HG02588 (cell line): ENCODE data around the gene ROCK2.
"Not testable (repeated sequence)": the region's sequence is repeated elsewhere in the genome, so short reads cannot be mapped to it uniquely, and the experiment has no call there.

ENCODE experiments used
- ATAC-seq: cut with Tn5 transposase; IDR thresholded peaks from one replicate; pipeline ENCODE4 v1.9.1; 2021; ENCODE audit warnings: mild to moderate bottlenecking, moderate library complexity; ENCODE audit not compliant: unreplicated experiment

The ROCK2 gene

GRCh38 chr2:11187083-11187619 lies 157.3 kb downstream of the ROCK2 start:
- no peak for ATAC-seq

GRCh38 chr2:11186145-11186544 lies 158.3 kb downstream of the ROCK2 start:
- no peak for ATAC-seq

GRCh38 chr2:11182951-11183350 lies 161.5 kb downstream of the ROCK2 start:
- no peak for ATAC-seq

- ATAC-seq, result no peak
These were observed 163.8 kb downstream of the ROCK2 start for GRCh38 chr2:11180653-11181052.

GRCh38 chr2:11179899-11180298 lies 164.5 kb downstream of the ROCK2 start:
- no peak for ATAC-seq

- no peak for ATAC-seq
These were observed 165.2 kb downstream of the ROCK2 start for GRCh38 chr2:11179196-11179595.

- ATAC-seq, result no peak
These were observed 166.4 kb downstream of the ROCK2 start for GRCh38 chr2:11177871-11178690.

- ATAC-seq, result no peak
These were observed 169.1 kb downstream of the ROCK2 start for GRCh38 chr2:11175293-11175795.

- ATAC-seq, result no peak
These were observed 170.2 kb downstream of the ROCK2 start for GRCh38 chr2:11174222-11174621.

- no peak for ATAC-seq
These were observed 175.1 kb downstream of the ROCK2 start for GRCh38 chr2:11169333-11169732.

GRCh38 chr2:11168488-11168887 lies 175.9 kb downstream of the ROCK2 start:
- no peak for ATAC-seq

- no peak for ATAC-seq
These were observed 178.0 kb downstream of the ROCK2 start for GRCh38 chr2:11166476-11166875.

- not testable (repeated sequence) for ATAC-seq
These were observed 179.4 kb downstream of the ROCK2 start for GRCh38 chr2:11165046-11165445.

- no peak for ATAC-seq
These were observed 180.8 kb downstream of the ROCK2 start for GRCh38 chr2:11163439-11164317.

GRCh38 chr2:11161747-11162146 lies 182.7 kb downstream of the ROCK2 start:
- no peak for ATAC-seq

GRCh38 chr2:11160731-11161455 lies 183.5 kb downstream of the ROCK2 start:
- ATAC-seq, result no peak

- no peak for ATAC-seq
These were observed 184.2 kb downstream of the ROCK2 start for GRCh38 chr2:11160256-11160655.

- no peak for ATAC-seq
These were observed 184.8 kb downstream of the ROCK2 start for GRCh38 chr2:11159574-11160170.

GRCh38 chr2:11158916-11159573 lies 185.4 kb downstream of the ROCK2 start:
- ATAC-seq, result no peak

GRCh38 chr2:11157731-11158130 lies 186.7 kb downstream of the ROCK2 start:
- ATAC-seq, result no peak
